CD4-positive, alpha-beta T cell (primary cell): ENCODE data around the gene SULT1A2. TPM values are rescaled to one million over a fixed set of nuclear protein-coding genes. Genes with fewer than 3 reads are reported as not detected.

Experiments
- ATAC-seq: fragments of 200-7000 bp; cut with Tn5 transposase; one replicate; pipeline ENCODE4 v1.10.0; 2022; ENCODE audit warnings: mild to moderate bottlenecking; ENCODE audit not compliant: poor library complexity
- CTCF ChIA-PET: fragments of 350-600 bp; sonication (Branson Sonifier 250); formaldehyde crosslinking; loops from one replicate; lab custom pipeline; 2021; ENCODE audit warnings: antibody characterized with exemption, inconsistent platforms; lab: Charles Lee
- POLR2A ChIA-PET: fragments of 350-600 bp; sonication (Branson Sonifier 250); formaldehyde crosslinking; loops from one replicate; lab custom pipeline; 2021; ENCODE audit warnings: antibody characterized with exemption, inconsistent platforms; lab: Charles Lee
- DNase-seq, 14 experiments: peaks; one replicate each; pipeline ENCODE4 v3.0.0-alpha.2; 2013 to 2020; ENCODE audit warnings: mixed read lengths in 2 of 14
- H3K27ac ChIP-seq, 2 donors: one replicate each; pipeline versions ENCODE4 v1.5.1 to v1.7.0; 2013; ENCODE audit warnings: low read length in 2 of 2, low read depth in 1 of 2, mild to moderate bottlenecking in 1 of 2
- H3K27me3 ChIP-seq, 2 experiments: 1 replicate in 1 of 2; 2 replicates in 1 of 2; pipeline versions ENCODE4 v1.6.1 to v1.7.0; 2013; ENCODE audit warnings: low read length in 2 of 2, control low read depth in 1 of 2, mild to moderate bottlenecking in 1 of 2, moderate library complexity in 1 of 2; ENCODE audit not compliant: insufficient read depth in 2 of 2, control insufficient read depth in 1 of 2
- H3K36me3 ChIP-seq: one replicate; pipeline ENCODE4 v1.6.1; 2013; ENCODE audit warnings: low read length, control low read depth; ENCODE audit not compliant: insufficient read depth
- H3K4me1 ChIP-seq: one replicate; pipeline ENCODE4 v1.6.1; 2013; ENCODE audit warnings: low read length, control low read depth; ENCODE audit not compliant: insufficient read depth
- H3K4me3 ChIP-seq: one replicate; pipeline ENCODE4 v1.5.1; 2013; ENCODE audit warnings: mild to moderate bottlenecking, low read length, moderate library complexity
- H3K9me3 ChIP-seq, 2 experiments: 1 replicate in 1 of 2; 2 replicates in 1 of 2; pipeline versions ENCODE4 v1.6.1 to v1.7.0; 2013; ENCODE audit warnings: low read length in 2 of 2, mild to moderate bottlenecking in 2 of 2, control low read depth in 1 of 2, moderate library complexity in 1 of 2; ENCODE audit not compliant: control insufficient read depth in 1 of 2, insufficient read depth in 1 of 2
- H3K27ac Mint-ChIP-seq: one replicate; pipeline ENCODE4 v1.8.0; 2020; ENCODE audit warnings: mixed read lengths
- H3K27me3 Mint-ChIP-seq: one replicate; pipeline ENCODE4 v1.8.0; 2021; ENCODE audit warnings: mixed read lengths
- H3K36me3 Mint-ChIP-seq: one replicate; pipeline ENCODE4 v1.8.0; 2021; ENCODE audit warnings: low read depth, mixed read lengths
- H3K4me1 Mint-ChIP-seq: one replicate; pipeline ENCODE4 v1.8.0; 2021; ENCODE audit warnings: low read depth, mixed read lengths
- H3K4me3 Mint-ChIP-seq: one replicate; pipeline ENCODE4 v1.8.0; 2020; ENCODE audit warnings: mild to moderate bottlenecking, mixed read lengths
- H3K9me3 Mint-ChIP-seq: one replicate; pipeline ENCODE4 v1.8.0; 2020; ENCODE audit warnings: mixed read lengths
- CTCF ChIP-seq: fragments of 200-600 bp; IDR thresholded peaks from one replicate; pipeline ENCODE4 v1.8.0; 2022; ENCODE audit warnings: antibody characterized with exemption, mild to moderate bottlenecking
- intact Hi-C, 2 experiments: fragments of 100-400 bp; cut with DNase I in 1 of 2; cut with micrococcal nuclease in 1 of 2; formaldehyde crosslinking; loops; one replicate each; pipeline versions ENCODE4 v1.15.1 to v1.9.0; 2023 to 2025; cut with DNase I, micrococcal nuclease
- total RNA-seq, 174 experiments: library from RNA in 2 of 174; stranded (reverse) in 2 of 174; gene quantifications; one replicate each; pipeline ENCODE4 v1.2.3 and lab custom pipeline; 2021 to 2026

Gene SULT1A2
- total RNA-seq, 2 experiments from 2014 or later: 0.19 to 0.45 TPM

DNA sequence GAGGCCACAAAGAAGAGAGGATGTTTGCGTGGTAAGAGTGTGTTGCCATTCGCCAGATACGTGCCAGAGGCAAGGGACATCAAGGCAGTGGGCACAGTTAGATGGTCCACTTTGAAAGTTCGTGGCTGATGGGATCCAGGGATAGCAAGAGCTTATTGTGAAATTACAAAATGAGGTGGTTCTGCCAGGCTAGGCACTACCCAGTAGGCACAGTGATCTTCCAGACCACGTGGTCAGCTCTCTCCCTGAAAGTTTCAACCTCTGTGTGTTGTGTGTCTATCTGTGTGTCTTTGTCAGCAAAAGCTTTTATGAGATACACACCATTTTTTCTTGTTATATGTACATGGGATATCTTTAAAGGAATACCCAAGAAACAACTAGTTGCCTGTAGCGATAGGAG is 33.6 kb downstream of the SULT1A2 start:
- ChIA-PET CTCF (no interaction called here), POLR2A (no interaction called here)
- Histone ChIP-seq H3K36me3 (peaks cover 23% of the 10 kb centered on the region), H3K27ac (no peak overlapping the region), H3K4me1 (peaks cover 20% of the 10 kb centered on the region), H3K27me3 (no peaks in the 10 kb centered on the region), H3K4me3 (no peak overlapping the region), H3K9me3 (peaks cover 6 to 9% of the 10 kb centered on the region in 2 experiments)
- DNase-seq (no peak), ATAC-seq (no peak)
- intact Hi-C loops: no loop called here
- H3K4me3 Mint-ChIP-seq: no peak overlapping the region
- no peaks in the 10 kb centered on the region for H3K9me3 Mint-ChIP-seq
- TF ChIP-seq CTCF: no peak
- H3K27me3 Mint-ChIP-seq: no peaks in the 10 kb centered on the region
- H3K4me1 Mint-ChIP-seq: peaks cover 37% of the 10 kb centered on the region
- H3K36me3 Mint-ChIP-seq: peaks cover 63% of the 10 kb centered on the region
- H3K27ac Mint-ChIP-seq: no peak overlapping the region

- H3K27ac Mint-ChIP-seq: no peak overlapping the region
- ChIA-PET POLR2A (no interaction called here), CTCF (interaction anchor here (0.7 kb wide), 1 partner anchor 21 kb away, joined by 3 read pairs; no protein-coding TSS in a partner anchor)
- ATAC-seq (no peak), DNase-seq (no peak)
- no peaks in the 10 kb centered on the region for H3K9me3 Mint-ChIP-seq
- H3K4me1 Mint-ChIP-seq: peaks cover 37% of the 10 kb centered on the region
- Histone ChIP-seq H3K4me3 (no peak overlapping the region), H3K4me1 (peaks cover 24% of the 10 kb centered on the region), H3K27ac (no peak overlapping the region), H3K27me3 (no peaks in the 10 kb centered on the region), H3K9me3 (peaks cover 2 to 8% of the 10 kb centered on the region in 2 experiments), H3K36me3 (peaks cover 25% of the 10 kb centered on the region)
- H3K4me3 Mint-ChIP-seq: no peak overlapping the region
- peaks cover 67% of the 10 kb centered on the region for H3K36me3 Mint-ChIP-seq
- no peak for TF ChIP-seq CTCF
- no peaks in the 10 kb centered on the region for H3K27me3 Mint-ChIP-seq
- intact Hi-C loops: no loop called here
Measured at GRCh38 chr16:28562199-28562598, 34.7 kb downstream of the SULT1A2 start.

- Mint-ChIP-seq H3K4me3 (no peak overlapping the region), H3K4me1 (peaks cover 42% of the 10 kb centered on the region), H3K27ac (no peak overlapping the region), H3K9me3 (no peaks in the 10 kb centered on the region), H3K27me3 (no peaks in the 10 kb centered on the region), H3K36me3 (peaks cover 69% of the 10 kb centered on the region)
- Histone ChIP-seq H3K4me1 (peaks cover 29% of the 10 kb centered on the region), H3K27me3 (no peaks in the 10 kb centered on the region), H3K27ac (no peak overlapping the region), H3K36me3 (peaks cover 26% of the 10 kb centered on the region), H3K4me3 (no peak overlapping the region), H3K9me3 (peaks cover 0 to 4% of the 10 kb centered on the region in 2 experiments)
- intact Hi-C loops: no loop called here
- ATAC-seq (no peak), DNase-seq (no peak)
- TF ChIP-seq CTCF: no peak
- CTCF ChIA-PET: no interaction called here
- POLR2A ChIA-PET: no interaction called here
Measured at GRCh38 chr16:28561557-28562187, 35.2 kb downstream of the SULT1A2 start.
